GM12875 (cell line): Measurements from ENCODE around the gene ABCE1.
"Not testable (repeated sequence)": the region's sequence is repeated elsewhere in the genome, so short reads cannot be mapped to it uniquely, and the experiment has no call there.

Experiments used
- H3K4me3 ChIP-seq: one replicate; pipeline ENCODE4 v1.5.1; 2011; ENCODE audit warnings: low read depth, low read length, control low read depth
- CTCF ChIP-seq: IDR thresholded peaks from 2 replicates; pipeline ENCODE4 v1.5.1; 2011; ENCODE audit warnings: low read depth, mild to moderate bottlenecking, control low read depth, inconsistent platforms, low read length, moderate library complexity, borderline replicate concordance; ENCODE audit not compliant: insufficient read depth

Gene ABCE1

GRCh38 chr4:145131848-145132247 lies 33.7 kb downstream of the ABCE1 start:
- no peak for TF ChIP-seq CTCF
- H3K4me3 ChIP-seq, result no peak overlapping the region

GRCh38 chr4:145132511-145133098 lies 34.5 kb downstream of the ABCE1 start:
- H3K4me3 ChIP-seq, result no peak overlapping the region
- TF ChIP-seq CTCF, result no peak

- H3K4me3 ChIP-seq, result not testable (repeated sequence)
Measured at GRCh38 chr4:145136219-145136618, 38.1 kb downstream of the ABCE1 start.

GRCh38 chr4:145148980-145149379 lies 50.9 kb downstream of the ABCE1 start:
- no peak overlapping the region for H3K4me3 ChIP-seq
- TF ChIP-seq CTCF, result no peak

- no peak overlapping the region for H3K4me3 ChIP-seq
- no peak for TF ChIP-seq CTCF
Measured at GRCh38 chr4:145153181-145153903, 55.2 kb downstream of the ABCE1 start.

GRCh38 chr4:145153904-145154298 lies 55.8 kb downstream of the ABCE1 start:
- H3K4me3 ChIP-seq, result no peak overlapping the region
- no peak for TF ChIP-seq CTCF

- no peak overlapping the region for H3K4me3 ChIP-seq
- TF ChIP-seq CTCF, result peak; percentile 64; the same call in 1 of the 2 replicates
Measured at GRCh38 chr4:145154573-145154972, 56.5 kb downstream of the ABCE1 start.
